Liver (tissue), 9 donors: Measurements from ENCODE around the gene LILRA5. TPM values are rescaled to one million over a fixed set of nuclear protein-coding genes. Genes with fewer than 3 reads are reported as not detected.

Experiments used
- DNase-seq: peaks from one replicate; pipeline ENCODE4 v3.0.0-alpha.2; 2017; ENCODE audit warnings: low spot score
- H3K27ac ChIP-seq, 2 donors: one replicate each; pipeline ENCODE4 v1.7.0; 2013; ENCODE audit warnings: inconsistent platforms in 2 of 2, low read length in 2 of 2, control low read depth in 1 of 2, low read depth in 1 of 2, mild to moderate bottlenecking in 1 of 2
- H3K27me3 ChIP-seq, 4 donors: one replicate each; pipeline versions ENCODE4 v1.6.1 to v1.7.0; 2013; ENCODE audit warnings: low read length in 3 of 4, inconsistent platforms in 1 of 4, mild to moderate bottlenecking in 1 of 4, moderate library complexity in 1 of 4; ENCODE audit not compliant: control insufficient read depth in 4 of 4, insufficient read depth in 4 of 4
- H3K36me3 ChIP-seq, 4 donors: one replicate each; pipeline versions ENCODE4 v1.6.1 to v1.7.0; 2013; ENCODE audit warnings: low read length in 3 of 4, mild to moderate bottlenecking in 3 of 4, low read depth in 1 of 4, moderate library complexity in 1 of 4; ENCODE audit not compliant: control insufficient read depth in 4 of 4, insufficient read depth in 3 of 4
- H3K4me1 ChIP-seq, 4 donors: one replicate each; pipeline versions ENCODE4 v1.6.1 to v1.7.0; 2013; ENCODE audit warnings: low read length in 3 of 4, mild to moderate bottlenecking in 3 of 4, moderate library complexity in 1 of 4; ENCODE audit not compliant: control insufficient read depth in 4 of 4, insufficient read depth in 4 of 4
- H3K4me3 ChIP-seq, 3 donors: one replicate each; pipeline versions ENCODE4 v1.6.1 to v1.7.0; 2013; ENCODE audit warnings: low read length in 3 of 3, control low read depth in 1 of 3, low read depth in 1 of 3, mild to moderate bottlenecking in 1 of 3
- H3K9ac ChIP-seq, 2 donors: one replicate each; pipeline ENCODE4 v1.7.0; 2013; ENCODE audit warnings: low read length in 2 of 2, mild to moderate bottlenecking in 2 of 2, moderate library complexity in 2 of 2, control low read depth in 1 of 2, low read depth in 1 of 2
- H3K9me3 ChIP-seq, 4 donors: one replicate each; pipeline versions ENCODE4 v1.6.1 to v1.7.0; 2013; ENCODE audit warnings: low read length in 3 of 4; ENCODE audit not compliant: control insufficient read depth in 4 of 4
- EGR1 ChIP-seq, 2 donors: IDR thresholded peaks; 2 replicates each; pipeline ENCODE4 v1.6.1; 2016 to 2018; ENCODE audit warnings: antibody characterized with exemption in 2 of 2, low read depth in 2 of 2
- FOXA1 ChIP-seq: IDR thresholded peaks from 2 replicates; pipeline ENCODE4 v1.6.1; 2016; ENCODE audit warnings: antibody characterized with exemption
- FOXA2 ChIP-seq: IDR thresholded peaks from 2 replicates; pipeline ENCODE4 v1.6.1; 2016; ENCODE audit warnings: antibody characterized with exemption
- GABPA ChIP-seq, 2 donors: IDR thresholded peaks in 1 of 2; conservative IDR thresholded peaks in 1 of 2; 2 replicates each; pipeline ENCODE4 v1.6.1; 2016; ENCODE audit warnings: antibody characterized with exemption in 2 of 2, mild to moderate bottlenecking in 1 of 2, moderate library complexity in 1 of 2
- HNF4A ChIP-seq, 2 donors: conservative IDR thresholded peaks; 2 replicates each; pipeline ENCODE4 v1.6.1; 2016; ENCODE audit warnings: antibody characterized with exemption in 2 of 2, mild to moderate bottlenecking in 2 of 2
- HNF4G ChIP-seq: IDR thresholded peaks from 2 replicates; pipeline ENCODE4 v1.6.1; 2016; ENCODE audit warnings: antibody characterized with exemption
- JUND ChIP-seq, 2 donors: IDR thresholded peaks; 2 replicates each; pipeline ENCODE4 v1.6.1; 2016; ENCODE audit warnings: antibody characterized with exemption in 2 of 2
- NR2F2 ChIP-seq: IDR thresholded peaks from 2 replicates; pipeline ENCODE4 v1.6.1; 2016; ENCODE audit warnings: antibody characterized with exemption
- RAD21 ChIP-seq, 2 donors: IDR thresholded peaks; 2 replicates each; pipeline ENCODE4 v1.6.1; 2016; ENCODE audit warnings: antibody characterized with exemption in 2 of 2, mild to moderate bottlenecking in 2 of 2
- RXRA ChIP-seq, 2 donors: IDR thresholded peaks; 2 replicates each; pipeline ENCODE4 v1.6.1; 2017 to 2018; ENCODE audit warnings: antibody characterized with exemption in 2 of 2, mild to moderate bottlenecking in 1 of 2
- SP1 ChIP-seq: IDR thresholded peaks from 2 replicates; pipeline ENCODE4 v1.6.1; 2018; ENCODE audit warnings: antibody characterized with exemption, mild to moderate bottlenecking
- TAF1 ChIP-seq: conservative IDR thresholded peaks from 2 replicates; pipeline ENCODE4 v1.6.1; 2016; ENCODE audit warnings: antibody characterized with exemption, mild to moderate bottlenecking
- YY1 ChIP-seq: IDR thresholded peaks from 2 replicates; pipeline ENCODE4 v1.6.1; 2016; ENCODE audit warnings: antibody characterized with exemption, mild to moderate bottlenecking
- WGBS: extraction: QIAGEN DNeasy Blood & Tissue Kit; methylation state at CpG from one replicate; pipeline ENCODE4 v1.1.7; 2013; 5-methylcytosine and 5-hydroxymethylcytosine counted together
- polyA plus RNA-seq, 2 donors: library from polyadenylated mRNA; stranded (reverse) in 1 of 2; unstranded in 1 of 2; fragments of 200-250 nt in 1 of 2; fragments of >200 nt in 1 of 2; fragmentation: Nextera tagmentation in 1 of 2; extraction: Ambion mirVana in 1 of 2; gene quantifications; one replicate each; pipeline versions ENCODE4 v1.2.1 to v1.2.3, GENCODE V29; 2013 to 2015
- total RNA-seq, 2 donors: library from RNA; depleted of rRNA; stranded (reverse); fragments of >200 nt; gene quantifications; one replicate each; pipeline ENCODE4 v1.2.3, GENCODE V29; 2014
- TF ChIP-seq, protein P1 (sequence below): IDR thresholded peaks from 2 replicates; pipeline ENCODE4 v1.6.1; 2016; ENCODE audit warnings: antibody characterized with exemption
- TF ChIP-seq, protein P2 (sequence below): IDR thresholded peaks from 2 replicates; pipeline ENCODE4 v1.6.1; 2016; ENCODE audit warnings: antibody characterized with exemption
- TF ChIP-seq, protein P3 (sequence below): IDR thresholded peaks from 2 replicates; pipeline ENCODE4 v1.6.1; 2016; ENCODE audit warnings: antibody characterized with exemption, mild to moderate bottlenecking
- TF ChIP-seq, protein P4 (sequence below): fragments of 150-350 bp; IDR thresholded peaks from 2 replicates; pipeline ENCODE4 v1.5.1; 2017; ENCODE audit warnings: improper control_type of control experiment, low read depth, low read length; ENCODE audit not compliant: missing input control
- TF ChIP-seq, protein P5 (sequence below): IDR thresholded peaks from 2 replicates; pipeline ENCODE4 v1.6.1; 2016; ENCODE audit warnings: antibody characterized with exemption
- donor health status: healthy.
- donor health status: healthy.
- donor health status: healthy.
- donor health status: healthy.
- donor health status: healthy.

LILRA5 gene
- total and polyA plus RNA-seq, 4 donors: 0.58 to 8.7 (median 4.6) TPM

DNA sequence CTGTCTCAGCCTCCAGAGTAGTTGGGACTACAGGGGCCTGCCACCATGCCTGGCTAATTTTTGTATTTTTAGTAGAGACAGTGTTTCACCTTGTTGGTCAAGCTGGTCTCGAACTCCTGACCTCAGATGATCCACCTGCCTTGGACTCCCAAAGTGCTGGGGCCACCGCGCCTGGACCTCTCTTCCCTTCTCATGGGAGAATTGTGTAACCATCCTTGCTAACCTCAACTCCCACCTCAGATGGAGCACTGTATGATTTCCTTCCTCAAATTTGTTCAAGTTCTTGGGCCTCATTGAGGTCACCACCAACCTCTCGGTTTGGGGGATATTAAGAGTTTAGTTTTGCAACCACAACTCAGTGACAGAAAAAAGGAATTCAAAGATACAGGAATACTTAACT, 10.7 kb downstream of the LILRA5 start:
- Histone ChIP-seq H3K27ac (no peak overlapping the region), H3K9me3 (peaks cover 0 to 2% (median 0%) of the 10 kb centered on the region in 4 donors), H3K36me3 (no peaks in the 10 kb centered on the region), H3K4me1 (no peaks in the 10 kb centered on the region), H3K4me3 (no peak overlapping the region), H3K27me3 (peaks cover 0 to 10% (median 0%) of the 10 kb centered on the region in 4 donors), H3K9ac (no peak overlapping the region)
- WGBS: 56% methylated on average over 4 of the region's 4 CpGs
- no peak for DNase-seq
- TF ChIP-seq SP1: no peak
- TF ChIP-seq EGR1 (IDR thresholded peaks at IDR 0.05; ENCODE audit: low read depth in 2 of 2): no peak
- no peak for TF ChIP-seq RXRA (IDR thresholded peaks at IDR 0.05)
- no peak for TF ChIP-seq HNF4A (conservative IDR thresholded peaks at IDR 0.05)
- TF ChIP-seq JUND (IDR thresholded peaks at IDR 0.05): no peak
- TF ChIP-seq, protein P1, sequence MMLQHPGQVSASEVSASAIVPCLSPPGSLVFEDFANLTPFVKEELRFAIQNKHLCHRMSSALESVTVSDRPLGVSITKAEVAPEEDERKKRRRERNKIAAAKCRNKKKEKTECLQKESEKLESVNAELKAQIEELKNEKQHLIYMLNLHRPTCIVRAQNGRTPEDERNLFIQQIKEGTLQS: no peak
- TF ChIP-seq GABPA (IDR thresholded peaks at IDR 0.05 in 1 of 2, conservative IDR thresholded peaks at IDR 0.05 in 1 of 2): no peak
- TF ChIP-seq RAD21 (IDR thresholded peaks at IDR 0.05): no peak
- TF ChIP-seq HNF4G: no peak
- TF ChIP-seq, protein P2, sequence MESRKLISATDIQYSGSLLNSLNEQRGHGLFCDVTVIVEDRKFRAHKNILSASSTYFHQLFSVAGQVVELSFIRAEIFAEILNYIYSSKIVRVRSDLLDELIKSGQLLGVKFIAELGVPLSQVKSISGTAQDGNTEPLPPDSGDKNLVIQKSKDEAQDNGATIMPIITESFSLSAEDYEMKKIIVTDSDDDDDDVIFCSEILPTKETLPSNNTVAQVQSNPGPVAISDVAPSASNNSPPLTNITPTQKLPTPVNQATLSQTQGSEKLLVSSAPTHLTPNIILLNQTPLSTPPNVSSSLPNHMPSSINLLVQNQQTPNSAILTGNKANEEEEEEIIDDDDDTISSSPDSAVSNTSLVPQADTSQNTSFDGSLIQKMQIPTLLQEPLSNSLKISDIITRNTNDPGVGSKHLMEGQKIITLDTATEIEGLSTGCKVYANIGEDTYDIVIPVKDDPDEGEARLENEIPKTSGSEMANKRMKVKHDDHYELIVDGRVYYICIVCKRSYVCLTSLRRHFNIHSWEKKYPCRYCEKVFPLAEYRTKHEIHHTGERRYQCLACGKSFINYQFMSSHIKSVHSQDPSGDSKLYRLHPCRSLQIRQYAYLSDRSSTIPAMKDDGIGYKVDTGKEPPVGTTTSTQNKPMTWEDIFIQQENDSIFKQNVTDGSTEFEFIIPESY: no peak
- no peak for TF ChIP-seq FOXA2
- TF ChIP-seq, protein P3, sequence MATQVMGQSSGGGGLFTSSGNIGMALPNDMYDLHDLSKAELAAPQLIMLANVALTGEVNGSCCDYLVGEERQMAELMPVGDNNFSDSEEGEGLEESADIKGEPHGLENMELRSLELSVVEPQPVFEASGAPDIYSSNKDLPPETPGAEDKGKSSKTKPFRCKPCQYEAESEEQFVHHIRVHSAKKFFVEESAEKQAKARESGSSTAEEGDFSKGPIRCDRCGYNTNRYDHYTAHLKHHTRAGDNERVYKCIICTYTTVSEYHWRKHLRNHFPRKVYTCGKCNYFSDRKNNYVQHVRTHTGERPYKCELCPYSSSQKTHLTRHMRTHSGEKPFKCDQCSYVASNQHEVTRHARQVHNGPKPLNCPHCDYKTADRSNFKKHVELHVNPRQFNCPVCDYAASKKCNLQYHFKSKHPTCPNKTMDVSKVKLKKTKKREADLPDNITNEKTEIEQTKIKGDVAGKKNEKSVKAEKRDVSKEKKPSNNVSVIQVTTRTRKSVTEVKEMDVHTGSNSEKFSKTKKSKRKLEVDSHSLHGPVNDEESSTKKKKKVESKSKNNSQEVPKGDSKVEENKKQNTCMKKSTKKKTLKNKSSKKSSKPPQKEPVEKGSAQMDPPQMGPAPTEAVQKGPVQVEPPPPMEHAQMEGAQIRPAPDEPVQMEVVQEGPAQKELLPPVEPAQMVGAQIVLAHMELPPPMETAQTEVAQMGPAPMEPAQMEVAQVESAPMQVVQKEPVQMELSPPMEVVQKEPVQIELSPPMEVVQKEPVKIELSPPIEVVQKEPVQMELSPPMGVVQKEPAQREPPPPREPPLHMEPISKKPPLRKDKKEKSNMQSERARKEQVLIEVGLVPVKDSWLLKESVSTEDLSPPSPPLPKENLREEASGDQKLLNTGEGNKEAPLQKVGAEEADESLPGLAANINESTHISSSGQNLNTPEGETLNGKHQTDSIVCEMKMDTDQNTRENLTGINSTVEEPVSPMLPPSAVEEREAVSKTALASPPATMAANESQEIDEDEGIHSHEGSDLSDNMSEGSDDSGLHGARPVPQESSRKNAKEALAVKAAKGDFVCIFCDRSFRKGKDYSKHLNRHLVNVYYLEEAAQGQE: no peak
- TF ChIP-seq, protein P4, sequence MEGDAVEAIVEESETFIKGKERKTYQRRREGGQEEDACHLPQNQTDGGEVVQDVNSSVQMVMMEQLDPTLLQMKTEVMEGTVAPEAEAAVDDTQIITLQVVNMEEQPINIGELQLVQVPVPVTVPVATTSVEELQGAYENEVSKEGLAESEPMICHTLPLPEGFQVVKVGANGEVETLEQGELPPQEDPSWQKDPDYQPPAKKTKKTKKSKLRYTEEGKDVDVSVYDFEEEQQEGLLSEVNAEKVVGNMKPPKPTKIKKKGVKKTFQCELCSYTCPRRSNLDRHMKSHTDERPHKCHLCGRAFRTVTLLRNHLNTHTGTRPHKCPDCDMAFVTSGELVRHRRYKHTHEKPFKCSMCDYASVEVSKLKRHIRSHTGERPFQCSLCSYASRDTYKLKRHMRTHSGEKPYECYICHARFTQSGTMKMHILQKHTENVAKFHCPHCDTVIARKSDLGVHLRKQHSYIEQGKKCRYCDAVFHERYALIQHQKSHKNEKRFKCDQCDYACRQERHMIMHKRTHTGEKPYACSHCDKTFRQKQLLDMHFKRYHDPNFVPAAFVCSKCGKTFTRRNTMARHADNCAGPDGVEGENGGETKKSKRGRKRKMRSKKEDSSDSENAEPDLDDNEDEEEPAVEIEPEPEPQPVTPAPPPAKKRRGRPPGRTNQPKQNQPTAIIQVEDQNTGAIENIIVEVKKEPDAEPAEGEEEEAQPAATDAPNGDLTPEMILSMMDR: no peak
- no peak for TF ChIP-seq NR2F2
- no peak for TF ChIP-seq FOXA1
- TF ChIP-seq TAF1: no peak

DNA sequence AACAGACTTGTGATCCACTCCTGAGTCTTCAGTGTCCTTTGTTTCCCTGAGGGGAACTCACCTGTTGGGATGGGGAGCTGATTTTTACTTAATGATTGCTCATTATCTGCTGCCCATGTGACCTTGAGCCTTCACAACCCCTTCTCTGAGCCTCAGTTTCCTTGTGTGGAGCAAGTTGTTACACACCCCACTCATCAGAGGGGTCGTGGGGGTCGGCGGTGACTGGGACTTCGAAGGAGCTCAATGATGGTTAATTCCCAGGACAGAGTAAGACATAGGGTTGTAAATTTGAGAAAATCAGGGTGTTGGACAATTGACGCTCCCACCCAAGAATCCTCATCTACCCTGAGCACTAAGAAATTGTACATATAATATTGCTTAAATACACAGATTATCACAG, 13.5 kb downstream of the LILRA5 start:
- Histone ChIP-seq H3K4me1 (no peaks in the 10 kb centered on the region), H3K9me3 (no peaks in the 10 kb centered on the region)
- no peak for DNase-seq

More for the DNA sequence above, 13.5 kb downstream of the LILRA5 start:
- 80% methylated on average over 5 of the region's 5 CpGs for WGBS
- TF ChIP-seq, protein P2: no peak
- no peak for TF ChIP-seq FOXA1
- no peak for TF ChIP-seq FOXA2
- no peak for TF ChIP-seq RAD21 (IDR thresholded peaks at IDR 0.05)
- TF ChIP-seq RXRA (IDR thresholded peaks at IDR 0.05): no peak
- no peak for TF ChIP-seq GABPA (IDR thresholded peaks at IDR 0.05 in 1 of 2, conservative IDR thresholded peaks at IDR 0.05 in 1 of 2)
- TF ChIP-seq HNF4G: no peak
- TF ChIP-seq, protein P4: no peak
- TF ChIP-seq, protein P5, sequence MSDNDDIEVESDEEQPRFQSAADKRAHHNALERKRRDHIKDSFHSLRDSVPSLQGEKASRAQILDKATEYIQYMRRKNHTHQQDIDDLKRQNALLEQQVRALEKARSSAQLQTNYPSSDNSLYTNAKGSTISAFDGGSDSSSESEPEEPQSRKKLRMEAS: no peak
- no peak for TF ChIP-seq EGR1 (IDR thresholded peaks at IDR 0.05; ENCODE audit: low read depth in 2 of 2)
- TF ChIP-seq, protein P1: no peak
- no peak for TF ChIP-seq TAF1
- TF ChIP-seq SP1: no peak
- TF ChIP-seq YY1: no peak
- no peak for TF ChIP-seq JUND (IDR thresholded peaks at IDR 0.05)
- H3K27me3 ChIP-seq: peaks cover 0 to 7% (median 0%) of the 10 kb centered on the region in 4 donors
- no peak overlapping the region for H3K9ac ChIP-seq
- H3K4me3 ChIP-seq: no peak overlapping the region
- H3K36me3 ChIP-seq: no peaks in the 10 kb centered on the region
- no peak overlapping the region for H3K27ac ChIP-seq
